Epithelial cell of esophagus (primary cell): ENCODE results near the gene CCSAP.
A peak's percentile ranks its signal among the peaks of the same experiment; 100 is the strongest.

Experiments used
- DNase-seq: peaks from one replicate; pipeline ENCODE4 v3.0.0; 2010; ENCODE audit warnings: low read depth
- H3K4me3 ChIP-seq: 2 replicates; pipeline ENCODE4 v1.5.1; 2011; ENCODE audit warnings: mild to moderate bottlenecking, low read length, control low read depth
- CTCF ChIP-seq: IDR thresholded peaks from 2 replicates; pipeline ENCODE4 v1.5.1; 2011; ENCODE audit warnings: low read depth, mild to moderate bottlenecking, low read length, control low read depth, inconsistent platforms; ENCODE audit not compliant: insufficient read depth; ENCODE audit errors: missing control alignments

The CCSAP gene

GRCh38 chr1:229326601-229327000 is 16.2 kb downstream of the CCSAP start:
- no peak for TF ChIP-seq CTCF
- no peak overlapping the region for H3K4me3 ChIP-seq
- no peak for DNase-seq

- H3K4me3 ChIP-seq, result no peak overlapping the region
- no peak for TF ChIP-seq CTCF
- no peak for DNase-seq
Measured at GRCh38 chr1:229325853-229326487, 16.9 kb downstream of the CCSAP start.

- no peak overlapping the region for H3K4me3 ChIP-seq
- TF ChIP-seq CTCF, result no peak
- DNase-seq, result no peak
Measured at GRCh38 chr1:229325401-229325800, 17.4 kb downstream of the CCSAP start.

- no peak for TF ChIP-seq CTCF
- H3K4me3 ChIP-seq, result no peak overlapping the region
- no peak for DNase-seq
Measured at GRCh38 chr1:229323885-229324553, 18.8 kb downstream of the CCSAP start.

GRCh38 chr1:229323201-229323600 is 19.6 kb downstream of the CCSAP start:
- no peak overlapping the region for H3K4me3 ChIP-seq
- no peak for TF ChIP-seq CTCF
- DNase-seq, result peak; percentile 16

GRCh38 chr1:229319487-229319886 is 23.4 kb downstream of the CCSAP start:
- no peak for DNase-seq
- TF ChIP-seq CTCF, result no peak

GRCh38 chr1:229318056-229318455 is 24.8 kb downstream of the CCSAP start:
- no peak overlapping the region for H3K4me3 ChIP-seq
- no peak for DNase-seq
- no peak for TF ChIP-seq CTCF

More at GRCh38 chr1:229319487-229319886, 23.4 kb downstream of the CCSAP start:
- H3K4me3 ChIP-seq, result no peak overlapping the region
